GM10847 (cell line): ENCODE data around the gene PRIMPOL.

Experiments
- POLR2A ChIP-seq: IDR thresholded peaks from 2 replicates; pipeline ENCODE4 v1.6.1; 2011; ENCODE audit not compliant: insufficient read length; ENCODE audit errors: extremely low read depth

The PRIMPOL gene

DNA sequence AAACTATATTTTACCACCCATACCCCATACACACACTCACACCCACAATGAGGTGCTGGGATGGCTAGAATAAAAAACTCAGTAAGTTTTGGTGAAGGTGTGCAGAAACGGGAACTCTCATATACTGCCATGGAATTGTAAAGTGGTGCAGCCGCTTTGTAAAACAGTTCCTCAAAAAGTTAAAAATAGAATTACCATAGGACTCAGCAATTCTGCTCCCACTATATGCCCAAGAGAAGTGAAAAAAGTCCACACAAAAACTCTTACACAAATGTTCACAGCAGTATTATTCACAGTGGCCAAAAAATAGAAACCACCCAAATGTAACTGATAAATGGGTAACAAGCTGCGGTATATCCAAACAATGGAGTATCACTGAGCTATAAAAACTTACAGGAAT lies 77.9 kb downstream of the PRIMPOL start:
- no peak for TF ChIP-seq POLR2A

DNA sequence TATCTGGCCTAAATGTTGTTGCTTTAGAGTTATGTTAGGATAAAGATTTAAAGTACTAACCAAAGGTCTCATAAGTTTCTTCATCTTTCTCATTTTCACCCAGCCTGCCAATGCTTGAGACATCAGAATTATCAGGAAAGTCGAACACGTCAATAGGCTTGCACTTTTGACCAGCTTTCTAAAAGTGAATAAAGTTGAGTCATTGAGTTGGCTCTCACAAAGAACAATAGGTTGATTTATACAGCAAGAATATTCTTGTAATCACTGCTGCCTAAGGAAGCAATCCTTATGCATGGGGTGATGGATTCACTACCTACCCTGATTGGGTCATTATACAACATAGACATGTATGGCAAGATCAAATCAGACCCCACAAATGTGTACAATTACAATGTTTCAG lies 79.3 kb downstream of the PRIMPOL start:
- no peak for TF ChIP-seq POLR2A

DNA sequence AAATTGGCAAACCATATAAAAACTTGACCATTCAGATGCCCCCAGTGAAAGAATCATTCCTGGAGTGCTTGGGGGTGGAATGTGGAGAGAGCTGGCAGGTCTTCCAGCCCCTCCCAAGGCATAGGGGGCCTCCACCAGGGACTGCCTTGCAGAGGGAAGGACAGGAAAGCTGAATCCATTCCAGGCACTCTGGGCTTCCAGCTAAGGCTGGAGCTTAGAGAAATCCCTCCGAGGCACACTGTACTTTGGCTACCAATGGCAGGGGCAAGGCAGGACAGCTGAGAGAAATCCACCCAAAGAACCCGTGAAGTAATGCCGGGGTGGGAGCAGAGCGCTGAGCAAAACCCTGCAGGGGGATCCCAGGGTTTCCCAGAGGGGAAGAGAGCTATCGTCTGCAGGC lies 80.4 kb downstream of the PRIMPOL start:
- TF ChIP-seq POLR2A = no peak

DNA sequence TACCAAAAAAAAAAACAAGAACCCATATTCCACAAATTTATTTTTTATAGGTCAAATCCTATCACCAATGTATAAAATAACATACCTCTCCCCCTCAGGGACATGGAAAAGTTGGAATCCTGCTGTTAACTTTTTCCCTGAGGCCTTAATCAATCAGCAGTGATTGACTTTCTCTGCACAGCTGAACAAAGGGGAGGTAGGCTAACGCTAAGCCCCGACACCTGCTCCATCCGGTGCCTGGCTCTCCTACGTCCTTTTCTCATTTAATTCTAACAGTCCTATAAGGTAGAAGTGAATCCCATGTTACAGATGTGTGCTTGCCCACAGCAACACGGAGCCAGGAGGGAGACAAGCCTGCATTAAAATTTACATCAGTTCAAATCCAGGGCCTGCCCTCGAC lies 81.5 kb downstream of the PRIMPOL start:
- no peak for TF ChIP-seq POLR2A

DNA sequence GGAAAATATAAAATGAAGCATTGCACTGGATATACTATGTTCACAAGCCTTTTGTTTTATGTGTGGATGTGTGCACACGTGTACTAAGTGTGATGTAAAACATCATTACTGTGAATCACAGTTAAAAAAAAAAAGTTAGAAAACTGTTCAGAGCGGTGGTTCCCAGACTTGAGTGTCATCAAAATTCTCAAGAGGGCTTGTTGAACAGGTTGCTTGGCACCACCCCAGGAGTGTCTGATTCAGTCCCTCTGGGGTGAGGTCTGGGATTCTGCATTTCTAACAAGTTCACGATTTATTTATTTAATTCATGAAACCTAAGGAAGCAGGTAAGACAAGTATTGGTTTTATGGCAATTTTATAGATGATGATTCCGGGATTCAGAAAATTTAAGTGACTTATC lies 82.6 kb downstream of the PRIMPOL start:
- no peak for TF ChIP-seq POLR2A

- peak; percentile 62 for TF ChIP-seq POLR2A
These were observed 84.4 kb downstream of the PRIMPOL start, which contains the start of gene CENPU for GRCh38 chr4:184733654-184734524. Gene CENPU (minus strand): TSS chr4:184734096. CDS start chr4:184734062, 34 bp downstream.

DNA sequence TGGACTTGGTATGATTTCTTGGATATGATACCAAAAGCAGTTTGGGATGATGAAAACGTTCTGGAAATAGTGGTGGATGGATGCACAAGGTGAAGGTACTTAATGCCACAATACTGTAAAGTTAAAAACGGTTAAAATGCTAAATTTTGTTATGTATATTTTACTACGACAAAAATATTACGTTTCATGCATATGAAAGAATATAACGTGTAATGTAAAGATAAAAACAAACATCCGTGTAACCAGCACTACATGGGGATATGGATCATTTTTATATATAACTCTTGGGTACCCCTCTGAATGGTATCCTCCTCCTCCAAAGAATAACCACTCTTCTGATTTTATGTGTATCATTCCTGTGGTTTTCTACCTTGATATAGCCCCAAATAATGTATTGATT lies 85.2 kb downstream of the PRIMPOL start:
- no peak for TF ChIP-seq POLR2A

GRCh38 chr4:184740980-184741391 lies 91.4 kb downstream of the PRIMPOL start:
- no peak for TF ChIP-seq POLR2A

DNA sequence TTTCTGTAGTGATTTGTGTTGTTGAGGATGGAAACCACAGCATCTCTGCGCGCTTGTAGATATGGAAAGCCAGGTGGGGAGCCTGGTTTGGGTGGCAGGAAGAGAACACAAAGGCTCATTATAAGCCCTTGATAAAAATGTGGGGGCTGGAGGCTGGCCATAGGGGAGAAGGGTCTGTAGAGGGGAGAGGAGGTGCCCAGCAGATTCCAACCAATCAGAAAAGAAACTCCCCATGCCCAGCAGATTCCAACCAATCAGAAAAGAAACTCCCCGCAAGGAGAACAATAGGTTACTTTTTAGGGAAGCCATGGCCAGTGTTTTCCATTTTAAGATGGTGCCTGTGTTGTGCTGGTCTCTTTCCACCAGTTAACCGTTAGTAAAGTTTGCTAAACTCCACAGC lies 94.1 kb downstream of the PRIMPOL start:
- no peak for TF ChIP-seq POLR2A

DNA sequence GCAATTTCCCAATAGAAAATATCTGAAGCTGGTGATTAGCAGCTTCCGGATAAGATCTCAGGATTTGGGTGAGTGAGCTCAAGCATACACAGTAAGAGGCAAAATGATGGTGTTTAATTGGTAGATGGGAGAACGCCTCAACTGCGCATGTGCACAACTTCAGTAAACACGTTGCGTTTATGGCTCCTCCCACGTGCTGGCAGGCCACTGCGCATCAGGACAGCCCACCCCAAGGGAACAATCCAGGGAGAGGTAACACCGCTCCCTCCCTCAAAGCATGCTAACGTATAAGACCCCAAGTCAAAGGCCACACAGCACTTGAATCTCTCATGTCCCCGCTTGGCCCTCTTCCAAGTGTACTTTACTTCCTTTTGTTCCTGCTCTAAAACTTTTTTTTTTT lies 94.7 kb downstream of the PRIMPOL start:
- TF ChIP-seq POLR2A = no peak
